GM19463 (cell line): ENCODE results near the gene UCN.
"Not testable (repeated sequence)": the region's sequence is repeated elsewhere in the genome, so short reads cannot be mapped to it uniquely, and the experiment has no call there.

ENCODE experiments used
- ATAC-seq: cut with Tn5 transposase; IDR thresholded peaks from one replicate; pipeline ENCODE4 v1.9.1; 2021; ENCODE audit warnings: mild to moderate bottlenecking, moderate library complexity; ENCODE audit not compliant: unreplicated experiment

UCN gene

DNA sequence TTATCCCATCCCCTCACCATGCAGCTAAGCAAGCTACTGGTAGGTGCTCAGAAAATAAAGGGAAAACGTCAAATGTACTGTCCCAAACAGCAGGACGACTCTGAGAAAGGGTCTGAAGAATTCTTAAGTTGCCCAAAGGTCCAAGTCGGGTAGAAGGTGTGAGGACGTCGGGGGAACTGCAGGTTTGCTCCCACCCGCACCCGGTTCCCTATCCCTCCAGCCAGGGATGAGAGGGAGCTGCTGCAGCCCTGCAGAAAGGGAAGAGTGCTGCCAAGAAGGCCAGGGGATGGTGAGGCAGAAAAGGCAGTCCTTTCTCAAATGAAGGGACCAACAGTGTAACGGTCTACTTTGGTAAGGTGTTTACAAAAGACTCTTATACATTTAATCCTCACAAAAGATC, 6.9 kb upstream of the UCN start:
- no peak for ATAC-seq

DNA sequence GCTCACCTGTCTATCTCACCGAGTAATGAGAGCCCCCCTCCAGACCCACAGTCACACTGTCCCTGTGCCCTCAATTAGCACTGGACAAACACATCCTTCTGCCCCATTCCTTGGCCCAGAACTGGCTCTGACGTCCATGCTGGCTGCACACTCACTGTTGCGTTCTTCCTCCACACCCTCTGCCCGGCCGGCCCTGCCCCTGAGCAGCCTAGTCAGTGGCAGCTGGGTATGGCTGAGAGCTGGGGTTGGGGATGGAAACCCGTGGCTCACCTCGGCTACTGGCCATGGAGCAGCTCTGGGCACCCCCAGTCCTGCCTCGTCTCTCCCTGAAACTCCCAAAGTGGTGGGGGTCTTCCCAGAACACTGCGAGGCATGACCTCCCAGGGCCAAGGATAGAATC, 6.5 kb upstream of the UCN start:
- no peak for ATAC-seq

DNA sequence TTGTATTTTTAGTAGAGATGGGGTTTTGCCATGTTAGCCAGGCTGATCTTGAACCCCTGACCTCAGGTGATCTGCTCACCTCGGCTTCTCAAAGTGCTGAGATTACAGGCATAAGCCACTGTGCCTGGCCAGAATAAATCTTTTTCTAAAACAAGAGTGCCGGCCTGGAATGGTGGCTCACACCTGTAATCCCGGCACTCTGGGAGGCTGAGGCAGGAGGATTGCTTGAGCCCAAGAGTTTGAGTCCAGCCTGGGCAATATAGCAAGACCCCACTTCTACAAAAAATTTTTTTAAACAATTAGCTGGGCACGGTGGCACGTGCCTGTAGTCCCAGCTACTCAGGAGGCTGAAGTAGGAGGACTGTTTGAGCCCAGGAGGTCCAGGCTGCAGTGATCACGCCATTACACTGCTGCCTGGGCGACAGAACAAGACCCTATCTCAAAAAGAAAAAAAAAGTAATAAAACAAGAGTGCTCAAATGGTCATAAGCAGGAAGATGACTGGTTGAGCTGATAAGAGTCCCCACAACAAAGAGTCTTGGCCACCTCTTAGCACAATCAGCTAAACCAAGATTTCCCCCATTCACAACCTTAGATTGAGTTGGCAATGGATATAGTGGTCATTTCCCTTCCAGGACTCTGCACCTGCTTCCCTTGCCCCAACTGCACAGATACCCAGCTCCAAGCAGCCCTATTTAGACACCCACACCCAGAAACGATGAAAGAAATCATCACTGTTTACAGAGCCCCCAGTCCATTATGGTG, 5.8 kb upstream of the UCN start:
- ATAC-seq, result no peak

DNA sequence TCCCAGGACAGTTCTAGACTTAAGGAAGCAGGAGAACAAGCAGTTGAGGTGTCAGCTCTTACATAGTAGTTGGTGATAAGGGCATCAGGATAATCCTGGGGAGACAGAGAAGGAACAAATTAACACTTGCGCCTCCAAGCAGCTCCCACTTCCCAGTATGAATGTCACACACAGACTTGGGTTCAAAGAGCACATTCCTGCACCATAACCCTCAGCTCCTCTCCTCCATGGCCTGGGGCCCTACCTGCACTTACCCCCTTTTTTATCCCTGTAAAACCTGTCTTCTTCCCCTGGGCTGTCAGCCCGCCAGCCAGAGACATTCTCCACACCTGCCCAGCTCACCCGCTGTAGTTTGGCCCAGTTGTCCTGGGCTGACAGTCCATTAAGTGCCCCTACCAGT, 3.9 kb upstream of the UCN start:
- ATAC-seq, result no peak

DNA sequence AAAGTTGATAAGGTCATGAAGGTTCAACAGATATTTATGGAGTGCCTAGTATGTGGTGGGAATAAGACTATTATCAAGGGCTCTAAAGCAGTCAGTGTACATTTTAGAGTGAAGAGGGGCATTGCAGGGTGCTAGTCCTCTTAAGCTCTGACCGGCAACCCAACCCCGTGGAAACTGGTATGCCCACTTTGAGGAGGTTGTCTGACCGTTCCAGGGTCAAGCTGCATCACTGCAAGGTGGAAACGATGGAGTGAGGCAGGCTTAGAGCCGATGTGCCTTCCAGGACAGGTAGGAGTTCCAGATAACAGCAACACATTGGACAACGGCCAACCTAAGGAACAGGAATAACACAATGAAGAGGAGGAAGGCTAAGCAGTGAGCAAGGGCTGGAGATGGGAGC, 1.4 kb upstream of the UCN start:
- no peak for ATAC-seq

DNA sequence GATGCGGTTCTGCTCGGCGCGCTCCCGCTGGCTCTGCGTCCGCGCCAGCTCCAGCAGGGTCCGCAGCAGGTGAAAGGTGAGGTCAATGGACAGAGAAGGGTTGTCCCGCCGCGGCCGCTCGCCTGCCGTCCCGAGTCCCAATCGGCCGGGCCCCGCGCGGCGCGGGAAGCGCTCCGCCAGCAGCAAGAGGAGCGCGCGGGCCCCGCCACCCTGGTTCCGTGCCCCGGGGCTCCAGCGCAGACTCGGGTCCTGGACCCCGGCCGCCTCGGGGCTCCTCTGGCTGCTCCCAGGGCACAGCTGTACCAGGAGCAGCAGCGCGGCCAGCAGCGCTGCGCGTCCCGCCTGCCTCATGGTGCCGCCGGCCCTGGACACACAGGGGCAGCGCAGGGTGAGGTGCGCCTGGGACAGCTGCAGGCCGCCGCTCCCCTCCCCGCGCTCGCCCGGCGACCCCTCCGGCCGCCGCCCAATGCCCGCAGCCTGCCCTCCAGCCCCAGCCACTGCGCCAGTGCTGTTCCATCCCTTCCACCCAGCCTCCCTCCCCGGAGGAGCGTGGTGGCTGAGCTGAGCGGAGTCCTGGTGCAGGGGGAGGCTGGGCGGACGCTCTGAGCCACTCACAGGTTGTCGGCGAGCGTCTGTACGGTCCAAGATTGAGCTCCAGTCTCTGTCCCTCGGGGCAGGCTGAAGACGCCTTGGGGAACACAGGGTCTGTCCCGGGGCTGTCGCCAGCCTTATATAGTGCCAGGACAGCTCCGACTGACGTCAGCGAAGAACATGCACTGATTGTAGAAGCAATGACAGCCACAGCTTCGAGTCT, 493 bp downstream of the UCN start:
- no peak for ATAC-seq

DNA sequence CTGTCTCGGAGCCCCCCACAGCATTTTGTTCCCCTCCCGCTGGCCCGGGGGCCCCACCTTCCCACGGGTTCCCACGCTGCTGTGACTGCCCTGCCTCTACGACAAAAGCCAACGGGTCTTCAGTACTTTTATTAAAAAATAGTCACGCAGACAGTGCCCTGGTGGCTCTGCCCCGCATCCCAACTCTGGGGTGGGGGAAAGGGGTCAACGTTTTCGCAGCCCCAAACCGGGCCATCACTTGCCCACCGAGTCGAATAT, 1.0 kb downstream of the UCN start:
- ATAC-seq, result no peak

DNA sequence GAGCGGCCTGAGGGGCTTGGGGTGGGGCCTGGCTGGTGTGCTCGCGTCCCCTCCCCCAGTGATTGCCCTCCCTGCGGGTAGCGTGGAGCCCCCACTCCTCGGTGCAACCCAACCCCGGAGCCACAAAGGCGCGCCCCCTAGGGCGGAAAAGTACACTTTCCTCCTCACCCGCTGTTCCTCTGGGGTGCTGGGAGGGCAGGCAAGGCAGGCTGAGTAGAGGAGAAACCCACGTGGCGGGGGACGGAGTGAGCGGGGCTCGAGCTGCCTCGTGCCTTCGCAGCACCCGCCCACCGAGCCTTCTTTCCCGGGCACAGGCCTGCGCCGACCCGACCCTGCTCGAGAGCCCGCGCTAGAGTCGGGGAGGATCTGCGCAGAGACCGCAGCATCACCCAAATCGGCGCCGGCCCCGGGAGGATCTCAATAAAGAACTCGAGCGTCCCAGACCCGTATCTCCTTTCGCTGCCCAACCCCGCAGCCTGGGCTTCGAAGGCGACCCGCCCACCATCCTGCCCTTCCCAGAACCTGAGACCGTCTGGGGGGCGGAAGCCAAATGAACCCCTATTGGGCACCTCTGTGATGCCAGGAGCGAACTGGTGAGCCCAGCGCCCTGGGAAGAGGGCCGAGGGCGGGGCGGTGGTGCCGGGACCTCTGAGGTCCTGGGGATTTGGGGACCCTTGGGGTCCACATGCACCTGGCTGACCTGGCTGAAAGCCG, 1.5 kb downstream of the UCN start:
- no peak for ATAC-seq

DNA sequence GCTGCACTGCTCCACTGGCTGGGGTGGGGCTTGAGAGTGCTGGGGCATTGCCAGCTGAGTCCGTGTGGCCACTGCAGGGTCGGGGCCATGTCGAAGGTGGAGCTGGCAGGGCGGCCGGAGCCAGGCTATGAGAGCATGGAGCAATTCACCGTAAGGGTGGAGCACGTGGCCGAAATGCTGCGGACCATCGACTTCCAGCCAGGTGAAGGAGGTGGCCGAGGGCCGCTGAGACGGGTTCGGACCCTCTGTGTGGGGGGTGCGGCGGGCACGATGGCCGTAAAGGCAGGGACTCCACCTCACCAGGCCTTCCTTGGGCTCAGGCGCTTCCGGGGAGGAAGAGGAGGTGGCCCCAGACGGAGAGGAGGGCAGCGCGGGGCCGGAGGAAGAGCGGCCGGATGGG, 2.1 kb downstream of the UCN start:
- no peak for ATAC-seq

DNA sequence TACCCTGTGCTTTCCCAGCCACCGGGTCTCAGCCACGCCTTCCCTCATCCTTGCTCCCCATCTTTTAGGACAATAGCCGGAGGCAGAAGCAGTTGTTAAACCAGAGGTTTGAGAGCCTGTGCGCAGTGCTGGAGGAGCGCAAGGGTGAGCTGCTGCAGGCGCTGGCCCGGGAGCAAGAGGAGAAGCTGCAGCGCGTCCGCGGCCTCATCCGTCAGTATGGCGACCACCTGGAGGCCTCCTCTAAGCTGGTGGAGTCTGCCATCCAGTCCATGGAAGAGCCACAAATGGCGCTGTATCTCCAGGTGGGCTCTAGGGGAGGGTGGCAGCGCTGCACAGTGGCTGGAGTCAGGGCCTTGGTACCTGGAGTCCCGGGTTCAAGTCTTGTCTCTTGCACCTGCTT, 2.7 kb downstream of the UCN start:
- ATAC-seq, result no peak

DNA sequence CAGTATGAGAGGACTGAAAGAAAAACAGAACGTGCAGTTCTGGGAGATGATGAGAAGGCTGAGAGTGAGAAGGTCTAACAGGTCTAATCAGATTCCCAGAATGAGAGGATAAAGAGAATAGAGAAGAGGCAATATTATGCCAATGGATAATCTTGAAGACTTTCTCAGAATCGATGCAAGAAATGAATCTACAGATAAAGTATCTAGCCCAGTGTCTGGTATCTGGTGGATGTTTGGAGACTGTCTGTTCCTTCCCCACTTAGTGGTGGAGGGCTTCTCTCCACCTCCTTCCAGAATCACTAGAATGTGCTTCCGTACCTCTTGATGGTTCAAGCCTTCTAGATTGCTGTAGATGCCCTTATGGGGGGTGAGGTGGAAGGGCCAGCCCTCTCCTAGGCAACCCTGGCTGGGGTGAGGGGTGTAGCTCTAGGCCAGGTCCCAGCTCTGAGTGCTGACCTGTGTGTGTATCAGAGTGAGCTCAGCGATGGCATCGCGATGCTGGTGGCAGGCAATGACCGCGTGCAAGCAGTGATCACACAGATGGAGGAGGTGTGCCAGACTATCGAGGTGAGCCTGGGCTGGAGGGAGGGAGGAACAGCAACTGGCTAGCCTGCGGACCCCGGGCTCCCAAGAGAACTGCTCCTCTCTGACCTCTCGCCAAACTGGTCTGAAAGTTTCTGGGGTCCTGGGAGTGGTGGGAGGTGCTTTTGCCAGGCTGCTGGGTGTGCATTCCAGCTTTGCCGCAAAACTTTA, 3.6 kb downstream of the UCN start:
- no peak for ATAC-seq

DNA sequence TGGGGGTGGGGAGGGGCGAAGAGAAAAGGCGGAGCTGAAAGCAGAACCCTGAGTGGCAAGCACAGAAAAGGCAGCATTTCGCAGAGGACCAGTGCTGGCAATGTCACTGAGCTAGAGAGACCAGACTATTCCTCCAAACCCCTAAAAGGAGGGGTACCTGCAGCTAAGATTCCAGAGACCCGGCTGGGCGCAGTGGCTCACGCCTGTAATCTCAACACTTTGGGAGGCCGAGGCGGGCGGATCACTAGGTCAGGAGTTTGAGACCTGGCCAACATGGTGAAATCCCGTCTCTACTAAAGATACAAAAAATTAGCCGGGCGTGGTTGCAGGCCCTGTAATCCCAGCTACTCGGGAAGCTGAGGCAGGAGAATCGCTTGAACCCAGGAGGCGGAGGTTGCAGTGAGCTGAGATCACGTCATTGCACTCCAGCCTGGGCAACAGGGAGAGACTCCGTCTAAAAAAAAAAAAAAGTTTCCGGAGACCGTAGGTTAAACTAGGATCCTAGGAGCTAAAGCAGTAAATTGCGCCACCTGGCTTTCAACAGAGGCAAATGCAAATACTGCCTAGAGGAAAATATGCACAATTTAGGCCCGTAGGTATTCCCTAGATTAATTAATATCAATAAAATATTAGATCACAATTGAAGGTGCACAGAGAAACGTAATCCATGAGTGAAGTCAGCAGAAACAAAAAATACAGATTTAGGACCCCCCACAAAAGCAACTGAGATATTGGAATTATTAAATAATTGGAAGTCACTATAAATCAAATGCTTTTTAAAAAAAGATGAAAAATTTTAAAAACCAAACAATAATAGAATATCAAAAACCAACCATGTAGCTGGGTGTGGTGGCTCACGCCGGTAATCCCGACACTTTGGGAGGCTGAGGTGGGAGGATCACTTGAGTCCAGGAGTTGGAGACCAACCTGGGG, 4.9 kb downstream of the UCN start:
- ATAC-seq, result no peak

DNA sequence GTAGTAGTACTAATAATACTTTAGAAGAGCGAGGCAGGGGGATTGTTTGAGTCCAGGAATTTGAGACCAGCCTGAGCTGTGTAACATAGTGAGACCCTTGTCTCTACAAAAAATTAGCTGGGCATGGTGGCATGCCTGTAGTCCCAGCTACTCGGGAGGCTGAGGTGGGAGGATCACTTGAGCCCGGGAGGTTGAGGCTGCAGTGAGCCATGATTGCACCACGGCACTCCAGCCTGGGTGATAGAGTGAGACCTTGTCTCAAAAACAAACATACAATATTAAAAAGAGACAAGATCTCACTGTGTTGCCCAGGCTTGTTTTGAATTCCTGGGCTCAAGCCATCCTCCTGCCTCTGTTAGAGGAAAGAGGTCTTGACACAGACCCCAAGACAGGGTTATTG, 7.6 kb downstream of the UCN start:
- ATAC-seq, result not testable (repeated sequence)

DNA sequence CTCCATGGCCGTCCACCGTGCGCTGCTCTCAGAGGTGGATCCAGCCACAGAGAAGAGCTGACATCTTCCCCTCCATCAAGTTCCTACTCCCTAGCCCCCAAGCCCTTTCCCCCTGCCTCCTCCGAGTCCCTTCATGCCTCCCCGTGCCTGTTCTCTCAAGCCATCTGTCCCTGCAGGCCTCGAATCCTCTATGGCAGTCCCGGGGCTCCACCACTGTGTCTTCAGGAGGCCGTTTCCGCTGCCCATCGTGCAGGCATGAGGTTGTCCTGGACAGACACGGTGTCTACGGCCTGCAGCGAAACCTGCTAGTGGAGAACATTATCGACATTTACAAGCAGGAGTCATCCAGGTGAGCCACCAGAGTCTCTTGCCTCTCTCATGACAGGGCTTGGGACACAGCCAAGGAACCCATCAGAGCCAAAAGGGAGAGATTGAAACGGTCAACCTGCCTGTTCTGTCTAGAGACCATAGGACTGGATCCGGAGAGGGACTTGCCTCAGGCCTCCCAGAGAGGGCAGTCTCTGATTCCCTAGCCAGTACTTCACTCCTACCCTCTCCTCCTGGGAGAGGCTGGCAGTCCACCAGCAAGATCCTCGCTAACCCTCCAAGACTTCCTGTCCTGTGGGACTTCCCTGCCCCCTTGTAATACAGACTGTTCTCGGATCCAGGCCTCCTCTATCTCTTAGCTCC, 9.7 kb downstream of the UCN start:
- no peak for ATAC-seq

DNA sequence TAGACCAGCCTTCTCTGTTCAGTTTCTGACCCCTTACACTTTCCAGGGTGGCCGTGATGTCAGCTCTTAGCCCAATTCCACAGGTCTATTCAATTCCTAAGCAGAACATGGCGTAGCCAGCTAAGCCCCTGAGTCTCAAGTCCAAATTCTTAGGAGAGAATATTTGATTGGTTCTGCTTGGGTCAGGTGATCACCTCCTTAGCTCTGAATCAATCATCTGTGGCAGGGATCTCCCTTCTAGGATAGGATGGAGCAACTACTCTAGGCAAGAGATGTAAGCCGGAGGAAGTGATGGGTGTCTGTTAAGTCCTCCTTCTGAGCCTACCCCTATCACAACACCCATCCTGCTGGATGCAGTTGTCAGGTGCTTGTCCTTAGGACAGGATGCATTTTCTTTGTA, 11.1 kb downstream of the UCN start:
- no peak for ATAC-seq

DNA sequence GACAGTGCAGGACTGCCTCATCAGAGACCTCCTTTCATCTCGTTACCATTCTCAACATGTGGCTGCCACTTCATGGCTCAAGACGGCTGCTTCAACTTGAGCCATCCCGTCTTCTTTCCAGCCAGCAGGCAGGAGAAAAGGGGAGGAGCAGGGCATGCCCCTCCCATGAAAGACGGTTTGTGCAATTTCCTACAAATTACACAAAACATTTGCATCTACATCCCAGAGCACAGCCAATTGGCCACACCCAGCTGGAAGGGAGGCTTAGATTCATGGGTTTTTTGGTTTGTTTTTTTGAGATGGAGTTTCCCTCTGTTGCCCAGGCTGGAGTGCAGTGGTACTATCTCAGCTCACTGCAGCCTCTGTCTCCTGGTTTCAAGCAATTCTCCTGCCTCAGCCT, 11.8 kb downstream of the UCN start:
- no peak for ATAC-seq

DNA sequence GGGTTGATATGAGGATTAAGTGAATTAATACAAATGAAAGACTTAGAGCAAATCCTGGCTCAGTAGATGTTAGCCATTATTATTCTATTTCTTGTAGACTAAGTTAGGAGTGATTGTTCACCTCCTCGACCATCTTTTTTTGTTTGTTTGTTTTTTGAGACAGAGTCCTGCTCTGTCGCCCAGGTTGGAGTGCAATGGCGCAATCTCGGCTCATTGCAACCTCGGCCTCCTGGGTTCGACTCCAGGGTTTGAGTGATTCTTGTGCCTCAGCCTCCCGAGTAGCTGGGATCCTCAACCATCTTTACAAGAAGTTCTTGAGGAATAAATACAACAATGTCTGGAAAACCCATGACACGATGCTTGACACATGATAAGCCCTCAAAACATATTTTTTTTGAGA, 13.3 kb downstream of the UCN start:
- ATAC-seq, result no peak

DNA sequence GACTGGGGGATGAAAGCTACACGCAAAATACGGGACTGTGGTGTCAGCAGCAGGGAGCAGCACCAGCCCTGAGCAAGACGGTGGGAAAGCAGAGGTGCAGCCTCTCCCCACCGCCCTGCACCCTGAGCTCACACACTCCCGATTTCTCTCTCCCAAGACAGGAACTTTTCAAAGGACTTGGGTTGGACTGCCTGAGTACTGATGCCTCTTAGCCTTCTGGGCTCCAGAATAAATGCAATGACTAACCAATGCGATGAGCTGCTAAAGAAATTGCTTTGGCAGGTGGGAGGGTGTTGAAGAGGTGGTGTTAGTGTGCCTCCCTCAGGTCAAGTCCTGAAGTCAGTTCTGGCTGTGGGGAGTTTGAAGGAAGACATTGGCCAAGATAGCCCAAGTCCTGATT, 16.4 kb downstream of the UCN start:
- no peak for ATAC-seq

DNA sequence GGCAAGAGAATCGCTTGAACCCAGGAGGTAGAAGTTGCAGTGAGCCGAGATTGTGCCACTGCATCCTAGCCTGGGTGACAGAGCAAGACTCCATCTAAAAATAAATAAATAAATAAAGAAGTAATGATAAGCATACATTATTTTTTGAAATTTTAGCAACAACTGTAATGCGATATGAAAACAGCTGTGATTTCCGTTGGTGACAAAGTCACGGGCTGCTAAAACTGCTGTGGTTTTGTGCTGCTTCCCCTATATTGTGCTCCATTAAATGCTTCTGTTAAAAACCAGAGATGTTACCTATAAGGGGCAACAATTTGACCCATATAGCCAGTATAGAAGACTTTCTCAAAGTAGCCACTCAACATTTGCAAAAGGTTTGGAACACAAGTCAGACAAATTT, 17.7 kb downstream of the UCN start:
- ATAC-seq, result no peak

DNA sequence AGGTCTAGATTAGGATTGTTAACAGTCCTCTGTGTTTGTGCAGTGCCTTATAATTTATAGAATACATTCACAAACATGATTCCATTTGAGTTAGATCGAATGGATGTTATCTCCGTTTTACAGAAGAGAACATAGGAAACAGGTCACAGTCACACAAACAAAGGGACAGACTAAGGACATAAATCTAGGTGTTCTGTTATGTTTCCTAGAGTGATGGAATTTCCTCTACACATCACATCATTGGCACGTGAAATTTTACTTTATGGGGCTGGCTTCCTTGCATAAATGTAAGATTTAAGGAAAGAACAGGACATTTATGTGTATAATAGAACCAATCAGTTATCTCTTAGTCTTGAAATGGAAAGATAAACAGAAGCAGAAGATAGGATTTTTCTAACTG, 19.6 kb downstream of the UCN start:
- ATAC-seq, result no peak
